GM12891 (cell line): ENCODE results near the gene PCK1.

ENCODE experiments used
- POLR2A ChIP-seq: IDR thresholded peaks from 2 replicates; pipeline ENCODE4 v1.6.1; 2011; ENCODE audit warnings: low read depth, low read length, control low read depth
- POLR2AphosphoS5 ChIP-seq: IDR thresholded peaks from 2 replicates; pipeline ENCODE4 v1.6.1; 2011; ENCODE audit warnings: low read depth, low read length, control low read depth

DNA sequence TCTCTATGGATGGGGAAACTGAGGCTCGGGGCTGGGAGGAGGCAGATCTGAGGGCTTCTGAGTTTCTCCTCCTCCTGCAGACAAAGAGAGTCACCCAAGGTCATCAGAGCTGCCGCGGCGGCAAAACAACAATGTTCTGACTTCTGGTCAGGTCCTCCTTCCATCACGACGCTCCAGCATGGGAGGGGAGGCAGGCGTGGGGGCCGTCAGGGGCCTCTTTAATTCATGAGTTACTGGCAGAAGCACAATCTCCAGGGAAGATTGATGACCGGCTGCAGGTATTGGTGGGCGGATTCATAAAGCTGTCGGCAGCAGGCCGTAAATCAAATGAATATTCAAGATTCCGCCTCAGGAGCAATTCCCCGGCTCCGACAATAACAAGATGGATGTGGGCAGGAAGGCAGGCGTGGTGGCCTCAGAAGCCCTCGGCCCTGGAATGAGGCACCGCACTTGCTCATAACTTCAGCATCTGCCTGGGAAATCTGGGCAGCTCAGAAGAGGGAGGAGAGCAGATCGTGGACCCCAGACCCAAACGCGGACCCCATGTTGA is 19.1 kb downstream of the PCK1 start:
- no peak for TF ChIP-seq POLR2A
- TF ChIP-seq POLR2AphosphoS5: no peak
